ENCODE data around the gene DIDO1. TPM values are rescaled to one million over a fixed set of nuclear protein-coding genes. Genes with fewer than 3 reads are reported as not detected.

The DIDO1 gene
- total RNA-seq, 2 donors from 2014 or later: 34.7 to 37.5 TPM

- Histone ChIP-seq H3K27ac (peak overlapping the region; percentile 27 to 29), H3K4me1 (peaks cover 0 to 43% of the 10 kb centered on the region in 2 donors), H3K27me3 (no peaks in the 10 kb centered on the region)
Observed at GRCh38 chr20:62956387-62957135, 30.3 kb upstream of the DIDO1 start.

DNA sequence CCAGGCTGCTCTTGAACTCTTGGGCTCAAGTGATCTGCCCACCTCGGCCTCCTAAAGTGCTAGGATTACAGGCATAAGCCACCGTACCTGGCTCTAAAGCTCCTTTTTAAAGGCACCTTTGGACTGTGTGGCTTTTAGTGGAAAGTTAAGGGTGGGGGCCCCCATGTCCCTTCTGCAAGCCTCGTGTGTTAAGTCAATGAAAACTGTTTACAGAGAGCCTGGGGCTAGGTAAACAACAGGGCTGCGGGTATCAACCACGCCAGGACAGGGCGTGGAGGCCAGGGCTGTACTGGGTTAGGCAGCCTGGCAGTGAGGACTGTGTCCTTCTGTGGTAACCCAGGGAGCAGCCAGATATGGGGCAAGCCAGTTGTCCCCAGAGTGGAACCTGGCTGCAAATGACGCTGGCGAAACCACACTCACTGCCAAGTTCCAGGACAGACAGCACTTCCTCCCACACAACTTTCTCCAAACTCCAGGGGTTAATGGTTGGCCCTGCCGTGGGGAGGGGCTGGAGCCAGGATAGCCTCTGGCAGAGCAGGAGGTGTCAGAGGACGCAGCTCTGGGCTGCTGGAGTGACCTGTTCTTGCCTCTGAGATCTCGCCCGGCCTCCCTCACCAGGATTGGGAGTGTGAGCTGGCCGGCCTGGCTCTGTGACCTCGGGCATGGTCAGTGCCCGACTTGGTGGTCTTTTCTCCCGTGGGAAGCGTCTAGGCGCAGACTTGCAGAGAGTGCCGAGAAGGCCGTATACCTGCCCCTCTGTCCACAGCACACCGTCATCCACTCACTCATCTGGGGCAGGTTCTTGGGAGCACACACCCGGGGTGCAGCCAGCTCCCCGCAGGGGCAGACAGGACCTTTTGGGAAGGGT, 29.4 kb upstream of the DIDO1 start:
- no peaks in the 10 kb centered on the region for H3K9me3 ChIP-seq
- peaks cover 0 to 43% of the 10 kb centered on the region in 2 donors for H3K4me1 ChIP-seq
- peak overlapping the region; percentile 27 to 29 for H3K27ac ChIP-seq
- TF ChIP-seq, protein P1, sequence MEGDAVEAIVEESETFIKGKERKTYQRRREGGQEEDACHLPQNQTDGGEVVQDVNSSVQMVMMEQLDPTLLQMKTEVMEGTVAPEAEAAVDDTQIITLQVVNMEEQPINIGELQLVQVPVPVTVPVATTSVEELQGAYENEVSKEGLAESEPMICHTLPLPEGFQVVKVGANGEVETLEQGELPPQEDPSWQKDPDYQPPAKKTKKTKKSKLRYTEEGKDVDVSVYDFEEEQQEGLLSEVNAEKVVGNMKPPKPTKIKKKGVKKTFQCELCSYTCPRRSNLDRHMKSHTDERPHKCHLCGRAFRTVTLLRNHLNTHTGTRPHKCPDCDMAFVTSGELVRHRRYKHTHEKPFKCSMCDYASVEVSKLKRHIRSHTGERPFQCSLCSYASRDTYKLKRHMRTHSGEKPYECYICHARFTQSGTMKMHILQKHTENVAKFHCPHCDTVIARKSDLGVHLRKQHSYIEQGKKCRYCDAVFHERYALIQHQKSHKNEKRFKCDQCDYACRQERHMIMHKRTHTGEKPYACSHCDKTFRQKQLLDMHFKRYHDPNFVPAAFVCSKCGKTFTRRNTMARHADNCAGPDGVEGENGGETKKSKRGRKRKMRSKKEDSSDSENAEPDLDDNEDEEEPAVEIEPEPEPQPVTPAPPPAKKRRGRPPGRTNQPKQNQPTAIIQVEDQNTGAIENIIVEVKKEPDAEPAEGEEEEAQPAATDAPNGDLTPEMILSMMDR (IDR thresholded peaks at IDR 0.05): no peak
- no peaks in the 10 kb centered on the region for H3K27me3 ChIP-seq
- H3K36me3 ChIP-seq: no peaks in the 10 kb centered on the region
- no peak for DNase-seq (ENCODE audit: low spot score)
- H3K4me3 ChIP-seq: no peak overlapping the region

More at GRCh38 chr20:62956387-62957135, 30.3 kb upstream of the DIDO1 start:
- TF ChIP-seq, protein P1 (IDR thresholded peaks at IDR 0.05): no peak
- no peaks in the 10 kb centered on the region for H3K9me3 ChIP-seq
- no peak for DNase-seq (ENCODE audit: low spot score)
- no peaks in the 10 kb centered on the region for H3K36me3 ChIP-seq
- H3K4me3 ChIP-seq: no peak overlapping the region

DNA sequence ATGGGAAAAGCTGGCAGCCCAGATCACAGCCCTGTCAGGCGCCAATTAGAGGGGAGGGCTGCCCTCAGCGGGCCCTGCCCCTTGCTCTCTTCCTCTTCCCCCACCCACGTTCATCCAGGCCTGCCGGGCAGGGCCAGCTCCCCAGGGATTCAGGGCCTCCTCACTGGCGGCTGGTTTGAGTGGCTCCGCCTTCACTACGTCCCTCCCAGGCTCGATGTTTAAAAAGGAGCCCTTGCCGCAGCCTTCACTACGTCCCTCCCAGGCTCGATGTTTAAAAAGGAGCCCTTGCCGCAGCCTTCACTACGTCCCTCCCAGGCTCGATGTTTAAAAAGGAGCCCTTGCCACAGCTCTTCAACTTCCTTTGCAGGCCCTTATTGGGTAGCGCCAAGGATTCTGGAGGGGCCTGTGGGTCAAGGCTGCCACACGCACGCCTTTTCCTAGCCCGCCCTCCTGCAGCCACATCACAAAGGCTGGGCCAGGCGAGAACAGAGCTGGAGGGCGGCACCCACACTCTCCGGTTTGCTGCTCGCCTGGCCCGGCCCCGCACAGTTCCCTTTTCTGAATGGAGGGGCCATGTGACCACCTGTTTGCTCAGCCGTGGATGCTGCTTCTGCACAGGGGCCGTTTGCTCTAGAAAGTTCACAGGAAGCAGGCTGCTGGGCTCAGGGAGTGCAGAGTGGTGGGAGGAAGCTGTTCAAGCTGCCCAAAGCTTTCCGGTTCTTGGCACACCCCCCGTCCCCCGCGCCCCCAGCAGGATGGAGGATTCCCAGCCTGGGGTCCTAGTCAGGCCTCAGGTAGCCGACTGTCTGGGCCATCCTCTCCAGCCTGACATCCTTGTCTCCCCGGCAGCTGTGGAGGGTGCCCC, 27.8 kb upstream of the DIDO1 start:
- TF ChIP-seq, protein P1 (IDR thresholded peaks at IDR 0.05): no peak
- Histone ChIP-seq H3K27me3 (no peaks in the 10 kb centered on the region), H3K27ac (peak overlapping the region; percentile 80 to 84), H3K4me3 (peak overlapping the region; percentile 24 to 46), H3K9me3 (no peaks in the 10 kb centered on the region), H3K36me3 (peaks cover 11% of the 10 kb centered on the region), H3K4me1 (peaks cover 0 to 43% of the 10 kb centered on the region in 2 donors)
- DNase-seq (ENCODE audit: low spot score): peak; percentile 78

- no peak for DNase-seq (ENCODE audit: low spot score)
- TF ChIP-seq, protein P1 (IDR thresholded peaks at IDR 0.05): no peak
- H3K4me3 ChIP-seq: peak overlapping the region; percentile 24 to 46
- H3K36me3 ChIP-seq: peaks cover 14% of the 10 kb centered on the region
- peaks cover 0 to 43% of the 10 kb centered on the region in 2 donors for H3K4me1 ChIP-seq
- H3K27ac ChIP-seq: peak overlapping the region; percentile 80 to 84
- no peaks in the 10 kb centered on the region for H3K27me3 ChIP-seq
- no peaks in the 10 kb centered on the region for H3K9me3 ChIP-seq
Observed at GRCh38 chr20:62952968-62953838, 26.9 kb upstream of the DIDO1 start.
